Stimulated activated naive CD8-positive, alpha-beta T cell treated with anti-CD3 and anti-CD28 coated beads, Interleukin-15, Interleukin-2, amounts not matched to agents 100 U/mL and 50 U/mL, for 24 hours (primary cell): Measurements from ENCODE around the gene EIF1B.

Source experiments
- ATAC-seq: fragments of 150-1000 bp; cut with Tn5 transposase; one replicate; pipeline ENCODE4 v1.10.0; 2021
- DNase-seq: peaks from one replicate; pipeline ENCODE4 v3.0.0; 2021

EIF1B gene

DNA sequence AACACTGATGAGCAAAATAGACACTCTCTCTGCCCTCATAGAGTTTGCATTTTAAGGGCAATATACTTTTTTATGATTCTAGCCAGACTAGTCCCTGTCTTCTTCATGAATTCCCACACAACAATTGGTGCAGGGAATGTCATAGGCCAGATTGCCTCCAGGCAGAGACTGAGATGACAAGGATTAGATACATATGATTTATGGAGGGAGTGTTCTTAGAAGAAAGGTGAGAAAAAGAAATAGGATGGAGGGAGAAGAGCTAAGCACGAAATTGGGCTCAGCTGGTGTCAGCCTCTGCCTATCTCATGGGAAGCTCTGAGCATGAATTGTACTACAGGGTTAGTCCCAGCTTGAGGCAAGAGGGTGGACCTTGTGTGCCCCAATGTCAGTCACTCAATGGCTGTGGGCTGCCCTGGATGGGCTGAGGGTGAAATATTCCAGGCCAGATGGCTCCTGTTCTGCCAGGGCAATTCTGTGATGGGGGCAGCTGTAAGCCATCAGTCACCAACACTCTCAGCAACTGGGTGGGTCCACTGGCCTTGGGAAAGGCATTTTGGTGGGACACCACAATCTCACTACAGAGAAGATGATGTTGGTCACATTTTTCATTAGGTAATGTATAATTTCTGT is 31.1 kb downstream of the EIF1B start:
- ATAC-seq: no peak
- no peak for DNase-seq

- no peak for DNase-seq
- ATAC-seq: no peak
Observed at GRCh38 chr3:40341671-40342070, 32.2 kb downstream of the EIF1B start.

- DNase-seq (no peak), ATAC-seq (no peak)
Observed at GRCh38 chr3:40350529-40350928, 41.0 kb downstream of the EIF1B start.

GRCh38 chr3:40355410-40355809 is 45.9 kb downstream of the EIF1B start:
- DNase-seq (no peak), ATAC-seq (no peak)

GRCh38 chr3:40358454-40358853 is 48.9 kb downstream of the EIF1B start:
- DNase-seq: no peak

More at GRCh38 chr3:40358454-40358853, 48.9 kb downstream of the EIF1B start:
- no peak for ATAC-seq
